Measurements from ENCODE around the gene FMNL2.

DNA sequence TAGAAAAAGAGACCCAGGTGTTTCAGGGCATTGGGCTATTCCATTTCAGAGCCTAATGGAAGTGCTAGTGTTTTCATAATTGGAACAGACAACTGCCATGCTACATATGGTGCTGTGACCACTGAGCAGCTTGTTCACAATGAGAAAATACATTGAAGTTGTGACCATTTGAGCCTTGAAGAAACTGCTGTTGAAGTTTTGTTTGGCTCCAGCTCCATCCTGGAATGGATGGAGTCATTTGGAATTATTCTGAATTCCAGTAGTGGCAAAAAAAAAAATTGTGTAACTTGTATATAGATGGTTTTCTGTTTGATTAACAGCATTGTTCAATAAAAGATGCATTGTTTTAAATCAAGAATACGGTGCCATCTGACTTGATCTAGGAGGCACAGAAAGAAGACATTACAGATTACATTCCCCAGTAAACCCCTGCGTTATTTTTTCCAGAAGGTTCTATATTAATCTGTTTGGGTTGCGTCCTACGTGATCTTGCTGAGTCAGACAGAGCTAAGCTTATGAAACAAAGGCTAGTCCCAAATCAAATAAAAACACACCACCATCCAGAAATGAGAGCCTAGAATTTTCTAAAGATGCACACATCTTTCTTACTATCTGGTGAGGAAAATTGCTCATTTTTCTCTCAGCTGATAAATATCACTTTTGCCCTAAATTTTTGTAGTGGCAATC is 19.2 kb downstream of the FMNL2 start:
- TF ChIP-seq POLR2A (IDR thresholded peaks at IDR 0.05; ENCODE audit: low read depth, low read length): no peak
- no peak for TF ChIP-seq CTCF (conservative IDR thresholded peaks at IDR 0.05; ENCODE audit: low read depth, low read length)
- no peak; the same call in 1 of the 2 replicates for TF ChIP-seq MAFK (IDR thresholded peaks at IDR 0.05; ENCODE audit: low read depth, low read length)
- TF ChIP-seq CEBPB (IDR thresholded peaks at IDR 0.05; ENCODE audit: low read depth, low read length): no peak
- TF ChIP-seq, protein P1, sequence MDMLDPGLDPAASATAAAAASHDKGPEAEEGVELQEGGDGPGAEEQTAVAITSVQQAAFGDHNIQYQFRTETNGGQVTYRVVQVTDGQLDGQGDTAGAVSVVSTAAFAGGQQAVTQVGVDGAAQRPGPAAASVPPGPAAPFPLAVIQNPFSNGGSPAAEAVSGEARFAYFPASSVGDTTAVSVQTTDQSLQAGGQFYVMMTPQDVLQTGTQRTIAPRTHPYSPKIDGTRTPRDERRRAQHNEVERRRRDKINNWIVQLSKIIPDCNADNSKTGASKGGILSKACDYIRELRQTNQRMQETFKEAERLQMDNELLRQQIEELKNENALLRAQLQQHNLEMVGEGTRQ (IDR thresholded peaks at IDR 0.05; ENCODE audit: low read depth, low read length): no peak
- TF ChIP-seq ELK1 (IDR thresholded peaks at IDR 0.05; ENCODE audit: borderline replicate concordance, low read depth, low read length): no peak
- TF ChIP-seq MAZ (IDR thresholded peaks at IDR 0.05; ENCODE audit: borderline replicate concordance, low read depth, low read length): no peak
- TF ChIP-seq MXI1 (IDR thresholded peaks at IDR 0.05; ENCODE audit: borderline replicate concordance, low read depth, low read length): no peak
- TF ChIP-seq RAD21 (IDR thresholded peaks at IDR 0.05; ENCODE audit: low read length): no peak
- no peak for TF ChIP-seq SMC3 (IDR thresholded peaks at IDR 0.05; ENCODE audit: low read depth, low read length)
- TF ChIP-seq RFX5 (IDR thresholded peaks at IDR 0.05; ENCODE audit: low read depth, low read length): no peak
- no peak for TF ChIP-seq BHLHE40 (IDR thresholded peaks at IDR 0.05; ENCODE audit: low read depth, low read length)
- TF ChIP-seq RCOR1 (IDR thresholded peaks at IDR 0.05; ENCODE audit: insufficient replicate concordance, low read length): no peak

Measured in IMR-90 (cell line).